Prostate gland (tissue), 2 donors: ENCODE measurements around the gene COMMD1.

Experiments used
- POLR2A ChIP-seq: fragments of 450-650 bp; IDR thresholded peaks from one replicate; pipeline ENCODE4 v1.6.1; 2016; ENCODE audit warnings: antibody characterized with exemption, mild to moderate bottlenecking
- POLR2AphosphoS5 ChIP-seq: sonication (generic); formaldehyde crosslinking; IDR thresholded peaks from one replicate; pipeline ENCODE4 v1.6.1; 2017; ENCODE audit warnings: antibody characterized with exemption
- TF ChIP-seq, protein P1 (sequence below), 4 experiments: fragments of 200-600 bp in 2 of 4; fragments of 450-650 bp in 2 of 4; sonication (generic) in 2 of 4; IDR thresholded peaks; 1 replicate in 3 of 4; 2 replicates in 1 of 4; pipeline ENCODE4 v1.5.1; 2016 to 2019; ENCODE audit warnings: antibody characterized with exemption in 4 of 4, mild to moderate bottlenecking in 2 of 4, moderate library complexity in 2 of 4

DNA sequence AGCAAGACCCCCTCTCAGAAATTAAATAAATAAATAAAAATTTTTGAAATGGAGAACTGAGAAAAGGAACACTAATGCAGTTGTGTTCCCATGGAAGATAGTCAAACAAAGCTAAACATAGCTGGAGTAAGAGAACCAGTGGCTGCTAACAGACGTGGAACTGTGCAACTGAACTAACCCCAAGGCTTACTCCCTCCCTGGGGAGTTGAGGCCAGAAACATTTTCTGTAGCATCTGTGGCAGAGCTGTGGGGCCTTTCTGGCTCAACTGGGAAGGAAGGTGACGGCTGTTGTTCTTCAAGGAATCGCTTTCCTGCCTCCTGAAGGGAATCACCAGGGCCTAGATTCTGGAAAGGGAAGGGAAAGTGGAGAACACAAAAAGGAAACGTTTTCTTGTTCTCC is 236.6 kb downstream of the COMMD1 start:
- TF ChIP-seq, protein P1, sequence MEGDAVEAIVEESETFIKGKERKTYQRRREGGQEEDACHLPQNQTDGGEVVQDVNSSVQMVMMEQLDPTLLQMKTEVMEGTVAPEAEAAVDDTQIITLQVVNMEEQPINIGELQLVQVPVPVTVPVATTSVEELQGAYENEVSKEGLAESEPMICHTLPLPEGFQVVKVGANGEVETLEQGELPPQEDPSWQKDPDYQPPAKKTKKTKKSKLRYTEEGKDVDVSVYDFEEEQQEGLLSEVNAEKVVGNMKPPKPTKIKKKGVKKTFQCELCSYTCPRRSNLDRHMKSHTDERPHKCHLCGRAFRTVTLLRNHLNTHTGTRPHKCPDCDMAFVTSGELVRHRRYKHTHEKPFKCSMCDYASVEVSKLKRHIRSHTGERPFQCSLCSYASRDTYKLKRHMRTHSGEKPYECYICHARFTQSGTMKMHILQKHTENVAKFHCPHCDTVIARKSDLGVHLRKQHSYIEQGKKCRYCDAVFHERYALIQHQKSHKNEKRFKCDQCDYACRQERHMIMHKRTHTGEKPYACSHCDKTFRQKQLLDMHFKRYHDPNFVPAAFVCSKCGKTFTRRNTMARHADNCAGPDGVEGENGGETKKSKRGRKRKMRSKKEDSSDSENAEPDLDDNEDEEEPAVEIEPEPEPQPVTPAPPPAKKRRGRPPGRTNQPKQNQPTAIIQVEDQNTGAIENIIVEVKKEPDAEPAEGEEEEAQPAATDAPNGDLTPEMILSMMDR (IDR thresholded peaks at IDR 0.05): no peak
- TF ChIP-seq POLR2AphosphoS5: no peak
- no peak for TF ChIP-seq POLR2A
